ENCODE measurements around the gene DSC3. TPM values are rescaled to one million over a fixed set of nuclear protein-coding genes. Genes with fewer than 3 reads are reported as not detected.

DSC3 gene
- total and polyA plus RNA-seq, 2 donors (not counting 3 experiments of a cell fraction or from before 2014, with no cell fraction given), result 0.04 to 0.18 TPM

DNA sequence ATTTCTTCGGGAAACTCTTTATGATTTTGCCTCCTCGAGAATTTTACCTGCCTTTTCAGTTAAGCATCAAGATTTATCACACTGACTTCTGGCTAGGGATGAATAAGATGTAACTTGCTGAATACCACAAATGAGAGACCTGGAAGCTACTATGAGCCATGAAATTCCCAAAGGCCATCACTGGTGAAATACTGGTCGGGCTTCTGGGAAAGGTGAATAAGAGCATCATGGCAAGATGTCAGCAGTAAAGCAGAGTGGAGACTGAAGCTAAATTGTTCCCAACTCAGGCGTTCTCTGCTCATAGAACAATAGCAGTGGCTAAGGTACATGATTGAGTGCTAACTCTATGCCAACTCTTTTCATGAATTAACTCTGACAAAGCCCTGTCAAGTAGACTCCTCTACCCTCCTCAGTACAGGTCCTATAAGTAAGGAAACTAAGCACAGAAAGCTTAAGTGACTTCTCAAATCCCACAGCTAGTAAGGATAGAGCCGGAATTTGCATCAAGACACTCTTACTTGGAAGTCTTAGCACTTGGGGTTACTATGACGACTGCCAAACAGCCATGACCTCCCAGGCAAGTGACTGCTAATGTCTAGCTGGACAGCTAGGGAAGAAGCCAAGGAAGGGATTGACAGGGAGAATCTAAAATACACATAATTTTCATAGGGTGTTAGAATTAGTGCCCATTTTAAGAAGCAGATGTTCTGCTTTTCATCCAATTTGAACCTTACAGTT is 22.7 kb upstream of the DSC3 start:
- POLR2A ChIA-PET, result no interaction called here
- dilution Hi-C loops (cut with MboI; ENCODE audit: extremely low pct_ligation_motif_present, low sequenced_read_pairs), result no loop called here
- TF ChIP-seq EZH2 (IDR thresholded peaks at IDR 0.05; ENCODE audit: borderline replicate concordance, low read depth, low read length, severe bottlenecking), result no peak
- Histone ChIP-seq H3K4me2 (ENCODE audit: insufficient read depth, low read length) (no peak overlapping the region), H3K4me3 (replicated peaks in 1 of 3; ENCODE audit: insufficient read depth in 1 of 3, low read depth in 1 of 3, low read length in 3 of 3) (no peak overlapping the region), H2AFZ (ENCODE audit: low read depth, low read length) (no peak overlapping the region), H3K9me3 (replicated peaks; ENCODE audit: control insufficient read depth, insufficient read depth, low read length) (no peaks in the 10 kb centered on the region), H3K79me2 (ENCODE audit: control insufficient read depth, insufficient read depth, low read length) (no peaks in the 10 kb centered on the region), H3K4me1 (ENCODE audit: control insufficient read depth, extremely low read depth, insufficient read depth, low read length) (no peaks in the 10 kb centered on the region), H3K27ac (ENCODE audit: insufficient read depth, low read depth, low read length) (no peak overlapping the region), H3K36me3 (ENCODE audit: control insufficient read depth in 2 of 2, extremely low read depth in 1 of 2, insufficient read depth in 2 of 2, low read length in 2 of 2) (no peaks in the 10 kb centered on the region), H4K20me1 (replicated peaks; ENCODE audit: control insufficient read depth, extremely low read depth, insufficient read depth, low read length) (no peaks in the 10 kb centered on the region), H3K9me1 (replicated peaks; ENCODE audit: control insufficient read depth, extremely low read depth, insufficient read depth, low read length) (no peaks in the 10 kb centered on the region), H3K9ac (replicated peaks; ENCODE audit: extremely low read depth, insufficient read depth, low read length) (no peak overlapping the region), H3K27me3 (ENCODE audit: control insufficient read depth in 2 of 2, insufficient read depth in 2 of 2, low read length in 2 of 2) (no peaks in the 10 kb centered on the region)
- FAIRE-seq (no peak), DNase-seq (ENCODE audit: low read depth, low spot score) (no peak)
- intact Hi-C loops (cut with micrococcal nuclease), result no loop called here
- no TSS peak for BruUV-seq (replicated peaks)
- CTCF ChIA-PET, result no interaction called here

GRCh38 chr18:31064130-31064529 is 21.6 kb upstream of the DSC3 start:
- H3K9me3 ChIP-seq (replicated peaks; ENCODE audit: control insufficient read depth, insufficient read depth, low read length), result no peaks in the 10 kb centered on the region
- H3K27me3 ChIP-seq (ENCODE audit: control insufficient read depth in 2 of 2, insufficient read depth in 2 of 2, low read length in 2 of 2), result no peaks in the 10 kb centered on the region
- TF ChIP-seq MAX (IDR thresholded peaks at IDR 0.05; ENCODE audit: insufficient read depth, insufficient read length) (no peak), EZH2 (IDR thresholded peaks at IDR 0.05; ENCODE audit: borderline replicate concordance, low read depth, low read length, severe bottlenecking) (no peak), POLR2AphosphoS5 (IDR thresholded peaks at IDR 0.05; ENCODE audit: insufficient read depth, low read depth, low read length) (no peak), MYC (IDR thresholded peaks at IDR 0.05; ENCODE audit: low read depth, low read length) (no peak), POLR2A (IDR thresholded peaks at IDR 0.05; ENCODE audit: low read depth, low read length) (no peak), JUN (IDR thresholded peaks at IDR 0.05; ENCODE audit: borderline replicate concordance, insufficient read depth, insufficient read length, low read depth) (no peak), GATA2 (IDR thresholded peaks at IDR 0.05; ENCODE audit: insufficient read depth, insufficient read length, low read depth, low read length) (no peak), FOS (IDR thresholded peaks at IDR 0.05; ENCODE audit: borderline replicate concordance, insufficient read depth, low read length) (no peak)
- TF ChIP-seq, protein P1, sequence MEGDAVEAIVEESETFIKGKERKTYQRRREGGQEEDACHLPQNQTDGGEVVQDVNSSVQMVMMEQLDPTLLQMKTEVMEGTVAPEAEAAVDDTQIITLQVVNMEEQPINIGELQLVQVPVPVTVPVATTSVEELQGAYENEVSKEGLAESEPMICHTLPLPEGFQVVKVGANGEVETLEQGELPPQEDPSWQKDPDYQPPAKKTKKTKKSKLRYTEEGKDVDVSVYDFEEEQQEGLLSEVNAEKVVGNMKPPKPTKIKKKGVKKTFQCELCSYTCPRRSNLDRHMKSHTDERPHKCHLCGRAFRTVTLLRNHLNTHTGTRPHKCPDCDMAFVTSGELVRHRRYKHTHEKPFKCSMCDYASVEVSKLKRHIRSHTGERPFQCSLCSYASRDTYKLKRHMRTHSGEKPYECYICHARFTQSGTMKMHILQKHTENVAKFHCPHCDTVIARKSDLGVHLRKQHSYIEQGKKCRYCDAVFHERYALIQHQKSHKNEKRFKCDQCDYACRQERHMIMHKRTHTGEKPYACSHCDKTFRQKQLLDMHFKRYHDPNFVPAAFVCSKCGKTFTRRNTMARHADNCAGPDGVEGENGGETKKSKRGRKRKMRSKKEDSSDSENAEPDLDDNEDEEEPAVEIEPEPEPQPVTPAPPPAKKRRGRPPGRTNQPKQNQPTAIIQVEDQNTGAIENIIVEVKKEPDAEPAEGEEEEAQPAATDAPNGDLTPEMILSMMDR (IDR thresholded peaks at IDR 0.05; ENCODE audit: extremely low read depth in 1 of 2, insufficient read depth in 1 of 2, low read depth in 1 of 2, low read length in 2 of 2), result no peak
- H2AFZ ChIP-seq (ENCODE audit: low read depth, low read length), result no peak overlapping the region
- H3K36me3 ChIP-seq (ENCODE audit: control insufficient read depth in 2 of 2, extremely low read depth in 1 of 2, insufficient read depth in 2 of 2, low read length in 2 of 2), result no peaks in the 10 kb centered on the region
- POLR2A ChIA-PET, result no interaction called here
- no peaks in the 10 kb centered on the region for H4K20me1 ChIP-seq (replicated peaks; ENCODE audit: control insufficient read depth, extremely low read depth, insufficient read depth, low read length)
- H3K9me1 ChIP-seq (replicated peaks; ENCODE audit: control insufficient read depth, extremely low read depth, insufficient read depth, low read length), result no peaks in the 10 kb centered on the region
- no peak overlapping the region for H3K4me2 ChIP-seq (ENCODE audit: insufficient read depth, low read length)
- no peak overlapping the region for H3K4me3 ChIP-seq (replicated peaks in 1 of 3; ENCODE audit: insufficient read depth in 1 of 3, low read depth in 1 of 3, low read length in 3 of 3)
- intact Hi-C loops (cut with micrococcal nuclease) (no loop called here), dilution Hi-C loops (cut with MboI; ENCODE audit: extremely low pct_ligation_motif_present, low sequenced_read_pairs) (no loop called here)
- no peak overlapping the region for H3K27ac ChIP-seq (ENCODE audit: insufficient read depth, low read depth, low read length)
- DNase-seq (ENCODE audit: low read depth, low spot score) (no peak), FAIRE-seq (no peak)
- no peaks in the 10 kb centered on the region for H3K79me2 ChIP-seq (ENCODE audit: control insufficient read depth, insufficient read depth, low read length)
- CTCF ChIA-PET, result no interaction called here
- no TSS peak for BruUV-seq (replicated peaks)
- no peaks in the 10 kb centered on the region for H3K4me1 ChIP-seq (ENCODE audit: control insufficient read depth, extremely low read depth, insufficient read depth, low read length)
- H3K9ac ChIP-seq (replicated peaks; ENCODE audit: extremely low read depth, insufficient read depth, low read length), result no peak overlapping the region
